T-helper 9 cell (primary cell): ENCODE measurements around the gene INTS4.
A peak's percentile ranks its signal among the peaks of the same experiment; 100 is the strongest.
"Not testable (repeated sequence)": the region's sequence is repeated elsewhere in the genome, so short reads cannot be mapped to it uniquely, and the experiment has no call there.

ENCODE experiments used
- DNase-seq: peaks from one replicate; pipeline ENCODE4 v3.0.0-alpha.2; 2020
- total RNA-seq, 2 donors: gene quantifications; one replicate each; lab custom pipeline; 2026; lab: John Stamatoyannopoulos, UW

Gene INTS4
- 57.7 to 73.9 reads per million in 2 donors for total RNA-seq

GRCh38 chr11:77994434-77995362, at the start of gene INTS4:
INTS4 (minus strand) TSS chr11:77994668; CDS start chr11:77994643, 25 bp downstream.
- peak; percentile 94 for DNase-seq

- DNase-seq = no peak
Observed at GRCh38 chr11:78041843-78042440, 47.5 kb upstream of the INTS4 start.

- DNase-seq = not testable (repeated sequence)
Observed at GRCh38 chr11:78041380-78041719, 46.9 kb upstream of the INTS4 start.

GRCh38 chr11:78040691-78041379, 46.4 kb upstream of the INTS4 start:
- DNase-seq = no peak

- no peak for DNase-seq
Observed at GRCh38 chr11:78039919-78040671, 45.6 kb upstream of the INTS4 start.

- no peak for DNase-seq
Observed at GRCh38 chr11:78039391-78039918, 45.0 kb upstream of the INTS4 start.

GRCh38 chr11:78038697-78039313, 44.3 kb upstream of the INTS4 start:
- DNase-seq = no peak

- no peak for DNase-seq
Observed at GRCh38 chr11:78037825-78038620, 43.6 kb upstream of the INTS4 start.

- no peak for DNase-seq
Observed at GRCh38 chr11:78037056-78037455, 42.6 kb upstream of the INTS4 start.

- DNase-seq = no peak
Observed at GRCh38 chr11:78036313-78036712, 41.8 kb upstream of the INTS4 start.

GRCh38 chr11:78034623-78035022, 40.2 kb upstream of the INTS4 start:
- DNase-seq = no peak

- no peak for DNase-seq
Observed at GRCh38 chr11:78033040-78033439, 38.6 kb upstream of the INTS4 start.

GRCh38 chr11:78032090-78032489, 37.6 kb upstream of the INTS4 start:
- DNase-seq = no peak

GRCh38 chr11:78031629-78032028, 37.2 kb upstream of the INTS4 start:
- no peak for DNase-seq

GRCh38 chr11:78030429-78031325, 36.2 kb upstream of the INTS4 start:
- DNase-seq = no peak

- DNase-seq = not testable (repeated sequence)
Observed at GRCh38 chr11:78028423-78028822, 34.0 kb upstream of the INTS4 start.

GRCh38 chr11:78027759-78028158, 33.3 kb upstream of the INTS4 start:
- DNase-seq = no peak

GRCh38 chr11:78025378-78025777, 30.9 kb upstream of the INTS4 start:
- no peak for DNase-seq

GRCh38 chr11:78023426-78023825, 29.0 kb upstream of the INTS4 start:
- no peak for DNase-seq
